Stimulated activated memory B cell treated with anti-CD40 and anti-IgM and Interleukin-4, amounts not matched to agents 10 μg/mL and 1 μg/mL and 100 μg/mL, for 72 hours (primary cell): ENCODE data around the gene ALDH1A1.

Experiments used
- ATAC-seq: fragments of 150-1000 bp; cut with Tn5 transposase; 2 replicates; pipeline ENCODE4 v1.10.0; 2021
- H3K27ac Mint-ChIP-seq: one replicate; pipeline ENCODE4 v1.8.0; 2022; ENCODE audit warnings: mild to moderate bottlenecking, mixed read lengths
- H3K27me3 Mint-ChIP-seq: one replicate; pipeline ENCODE4 v1.8.0; 2022; ENCODE audit warnings: mixed read lengths
- H3K36me3 Mint-ChIP-seq: one replicate; pipeline ENCODE4 v1.8.0; 2022; ENCODE audit warnings: mixed read lengths
- H3K4me1 Mint-ChIP-seq: one replicate; pipeline ENCODE4 v1.8.0; 2022; ENCODE audit warnings: mixed read lengths
- H3K4me3 Mint-ChIP-seq: one replicate; pipeline ENCODE4 v1.8.0; 2022; ENCODE audit warnings: mild to moderate bottlenecking, moderate library complexity, mixed read lengths
- H3K9me3 Mint-ChIP-seq: one replicate; pipeline ENCODE4 v1.8.0; 2022; ENCODE audit warnings: mixed read lengths

The ALDH1A1 gene

DNA sequence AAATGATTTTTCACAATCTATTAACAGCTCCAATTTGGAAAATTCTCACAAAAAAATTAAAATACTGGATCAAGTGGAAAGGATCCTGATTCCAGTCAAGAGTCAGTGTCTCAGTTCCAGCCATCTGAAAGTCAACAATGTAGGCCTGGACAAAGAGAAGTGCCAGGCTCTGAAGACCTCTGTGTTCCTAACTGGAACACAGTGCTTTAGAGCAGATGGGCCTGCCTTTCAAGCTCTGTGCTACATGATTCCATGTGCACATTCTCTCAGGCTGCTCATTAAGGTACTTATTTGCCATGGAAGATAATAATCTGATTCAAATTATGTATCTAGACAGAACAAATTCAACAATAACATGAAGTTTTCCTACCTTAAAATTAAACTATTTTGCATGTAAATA, 30.2 kb upstream of the ALDH1A1 start:
- no peak overlapping the region for H3K4me3 Mint-ChIP-seq
- no peaks in the 10 kb centered on the region for H3K27me3 Mint-ChIP-seq
- no peak for ATAC-seq
- no peak overlapping the region for H3K27ac Mint-ChIP-seq
- H3K36me3 Mint-ChIP-seq, result no peaks in the 10 kb centered on the region
- no peaks in the 10 kb centered on the region for H3K4me1 Mint-ChIP-seq
- H3K9me3 Mint-ChIP-seq, result no peaks in the 10 kb centered on the region

DNA sequence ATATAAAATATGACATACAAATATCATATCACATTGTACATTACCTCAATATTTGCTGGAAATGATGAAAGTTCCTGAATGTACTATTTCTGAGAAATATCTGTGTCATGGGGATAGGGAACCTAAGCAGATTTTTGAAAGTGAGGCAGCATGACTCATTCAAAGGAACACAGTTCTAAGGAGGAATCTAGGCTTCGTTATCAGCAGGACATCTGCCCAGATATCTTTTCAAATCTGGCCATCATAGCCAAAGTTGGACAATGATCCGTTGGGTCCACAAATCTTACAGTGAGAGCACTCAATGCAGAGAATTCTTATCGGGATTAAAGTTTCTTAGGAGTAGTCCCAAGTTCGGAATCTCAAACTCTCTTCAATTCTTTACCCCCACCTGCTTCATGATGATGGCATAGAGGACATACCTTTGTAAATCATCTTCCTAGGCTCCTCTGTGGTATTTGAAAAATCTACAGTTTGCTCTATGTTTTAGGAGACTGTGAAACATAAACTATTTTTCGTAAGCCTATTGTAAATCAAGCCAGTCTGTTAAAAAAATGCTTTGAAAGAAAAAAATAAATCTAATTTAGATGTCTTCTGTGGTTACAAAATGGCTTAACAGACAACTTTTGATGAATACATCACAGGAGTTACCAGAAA, 29.4 kb upstream of the ALDH1A1 start:
- ATAC-seq, result no peak

GRCh38 chr9:72981433-72981832, 28.6 kb upstream of the ALDH1A1 start:
- no peaks in the 10 kb centered on the region for H3K4me1 Mint-ChIP-seq
- H3K27ac Mint-ChIP-seq, result no peak overlapping the region
- no peaks in the 10 kb centered on the region for H3K36me3 Mint-ChIP-seq
- ATAC-seq, result no peak
- H3K27me3 Mint-ChIP-seq, result no peaks in the 10 kb centered on the region
- H3K4me3 Mint-ChIP-seq, result no peak overlapping the region
- no peaks in the 10 kb centered on the region for H3K9me3 Mint-ChIP-seq

More for the DNA sequence above, 29.4 kb upstream of the ALDH1A1 start:
- H3K9me3 Mint-ChIP-seq, result no peaks in the 10 kb centered on the region
- no peak overlapping the region for H3K4me3 Mint-ChIP-seq
- H3K4me1 Mint-ChIP-seq, result no peaks in the 10 kb centered on the region
- H3K36me3 Mint-ChIP-seq, result no peaks in the 10 kb centered on the region
- H3K27me3 Mint-ChIP-seq, result no peaks in the 10 kb centered on the region
- no peak overlapping the region for H3K27ac Mint-ChIP-seq

- no peak for ATAC-seq
- no peak overlapping the region for H3K27ac Mint-ChIP-seq
- H3K4me1 Mint-ChIP-seq, result no peaks in the 10 kb centered on the region
- no peak overlapping the region for H3K4me3 Mint-ChIP-seq
- no peaks in the 10 kb centered on the region for H3K27me3 Mint-ChIP-seq
- no peaks in the 10 kb centered on the region for H3K36me3 Mint-ChIP-seq
- no peaks in the 10 kb centered on the region for H3K9me3 Mint-ChIP-seq
Observed at GRCh38 chr9:72980600-72981265, 27.9 kb upstream of the ALDH1A1 start.

GRCh38 chr9:72980183-72980582, 27.3 kb upstream of the ALDH1A1 start:
- Mint-ChIP-seq H3K4me3 (no peak overlapping the region), H3K27me3 (no peaks in the 10 kb centered on the region), H3K36me3 (no peaks in the 10 kb centered on the region), H3K4me1 (no peaks in the 10 kb centered on the region), H3K27ac (no peak overlapping the region), H3K9me3 (no peaks in the 10 kb centered on the region)
- no peak for ATAC-seq

DNA sequence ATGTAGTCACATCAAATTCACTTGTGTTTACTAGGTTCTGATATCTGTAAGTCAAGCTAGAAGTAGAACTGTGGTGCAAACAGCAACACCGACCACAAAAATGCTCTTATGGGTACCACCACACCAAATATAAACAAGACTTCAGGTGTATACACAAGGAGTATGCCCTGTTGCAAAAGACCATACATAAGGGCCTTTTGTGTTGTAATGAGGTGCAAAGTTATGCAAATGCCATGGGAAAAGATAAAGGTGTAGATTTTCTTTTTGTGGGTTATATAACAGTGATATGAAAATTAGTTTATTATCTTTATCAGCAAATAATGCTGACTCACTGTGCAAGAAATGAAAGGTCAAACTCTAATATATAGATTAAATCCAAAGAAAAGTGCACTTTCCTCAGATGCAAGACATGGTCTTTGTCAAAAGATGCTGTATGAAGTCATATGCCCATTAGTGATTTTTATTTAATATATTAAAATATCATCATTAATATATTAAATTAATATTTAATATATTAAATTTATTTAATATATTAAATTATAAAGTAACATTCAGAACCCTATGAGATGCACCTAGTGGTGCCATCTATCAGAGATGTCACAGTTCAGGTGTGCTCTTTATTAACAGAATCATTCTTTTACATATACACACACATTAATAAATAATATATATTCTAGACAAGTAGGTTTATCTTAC, 26.7 kb upstream of the ALDH1A1 start:
- Mint-ChIP-seq H3K36me3 (no peaks in the 10 kb centered on the region), H3K4me3 (no peak overlapping the region), H3K27ac (no peak overlapping the region), H3K4me1 (no peaks in the 10 kb centered on the region), H3K27me3 (no peaks in the 10 kb centered on the region), H3K9me3 (no peaks in the 10 kb centered on the region)
- no peak for ATAC-seq

- no peak overlapping the region for H3K4me3 Mint-ChIP-seq
- no peak overlapping the region for H3K27ac Mint-ChIP-seq
- H3K4me1 Mint-ChIP-seq, result no peaks in the 10 kb centered on the region
- H3K9me3 Mint-ChIP-seq, result no peaks in the 10 kb centered on the region
- ATAC-seq, result no peak
- H3K36me3 Mint-ChIP-seq, result no peaks in the 10 kb centered on the region
- H3K27me3 Mint-ChIP-seq, result no peaks in the 10 kb centered on the region
Observed at GRCh38 chr9:72978744-72979143, 25.9 kb upstream of the ALDH1A1 start.

- H3K36me3 Mint-ChIP-seq, result no peaks in the 10 kb centered on the region
- no peak for ATAC-seq
- H3K4me1 Mint-ChIP-seq, result no peaks in the 10 kb centered on the region
- H3K4me3 Mint-ChIP-seq, result no peak overlapping the region
- H3K27me3 Mint-ChIP-seq, result no peaks in the 10 kb centered on the region
- no peak overlapping the region for H3K27ac Mint-ChIP-seq
- H3K9me3 Mint-ChIP-seq, result no peaks in the 10 kb centered on the region
Observed at GRCh38 chr9:72977670-72978069, 24.8 kb upstream of the ALDH1A1 start.

GRCh38 chr9:72974501-72974900, 21.6 kb upstream of the ALDH1A1 start:
- Mint-ChIP-seq H3K36me3 (no peaks in the 10 kb centered on the region), H3K4me3 (no peak overlapping the region), H3K4me1 (no peaks in the 10 kb centered on the region), H3K27ac (no peak overlapping the region), H3K27me3 (peaks cover 2% of the 10 kb centered on the region), H3K9me3 (peaks cover under 1% of the 10 kb centered on the region)
- no peak for ATAC-seq

GRCh38 chr9:72972636-72973035, 19.8 kb upstream of the ALDH1A1 start:
- Mint-ChIP-seq H3K4me3 (no peak overlapping the region), H3K27ac (no peak overlapping the region), H3K9me3 (peaks cover 7% of the 10 kb centered on the region), H3K27me3 (peaks cover 8% of the 10 kb centered on the region), H3K4me1 (no peaks in the 10 kb centered on the region), H3K36me3 (no peaks in the 10 kb centered on the region)
- no peak for ATAC-seq

DNA sequence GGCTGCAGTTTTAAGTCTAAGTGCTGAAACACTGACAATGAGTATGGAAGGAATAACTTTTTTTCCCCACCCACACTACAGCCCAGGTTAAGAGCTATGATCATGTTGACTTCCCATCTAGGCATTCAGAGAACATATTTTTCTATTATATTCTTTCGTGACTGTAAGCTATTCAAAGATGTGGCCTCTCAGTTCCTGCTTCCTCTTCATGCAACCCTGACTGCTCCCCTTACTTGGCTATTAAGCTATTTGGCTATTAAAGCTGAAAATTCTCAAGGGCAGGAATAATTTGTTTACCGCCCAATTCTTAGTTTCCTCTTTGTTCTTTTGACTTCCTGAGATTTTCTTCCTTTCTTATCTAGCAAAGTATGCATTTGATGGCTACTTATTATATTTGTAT, 18.6 kb upstream of the ALDH1A1 start:
- no peak overlapping the region for H3K4me3 Mint-ChIP-seq
- no peaks in the 10 kb centered on the region for H3K4me1 Mint-ChIP-seq
- H3K36me3 Mint-ChIP-seq, result no peaks in the 10 kb centered on the region
- peaks cover 8% of the 10 kb centered on the region for H3K27me3 Mint-ChIP-seq
- peaks cover 7% of the 10 kb centered on the region for H3K9me3 Mint-ChIP-seq
- H3K27ac Mint-ChIP-seq, result no peak overlapping the region
- no peak for ATAC-seq

DNA sequence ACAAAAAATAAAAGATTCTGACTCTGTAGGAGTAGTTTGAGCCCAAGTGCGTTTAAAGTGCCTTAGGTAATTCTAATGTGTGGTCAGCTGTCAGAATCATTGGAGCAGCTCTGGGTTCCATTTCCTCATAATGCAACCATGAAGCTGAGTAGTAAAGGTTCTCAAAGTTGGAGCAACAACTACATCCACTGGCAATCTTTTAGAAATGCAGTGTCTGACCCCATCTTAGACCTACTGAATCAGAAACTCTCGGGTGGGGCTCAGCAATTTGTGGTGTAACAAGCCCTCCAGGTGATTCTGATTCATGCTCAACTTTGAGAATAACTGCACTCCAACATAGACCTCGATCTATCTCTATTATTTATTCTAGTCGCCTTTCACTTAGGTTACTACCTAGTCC, 7.6 kb upstream of the ALDH1A1 start:
- Mint-ChIP-seq H3K4me3 (no peak overlapping the region), H3K27ac (no peak overlapping the region), H3K36me3 (no peaks in the 10 kb centered on the region), H3K9me3 (peaks cover 7% of the 10 kb centered on the region), H3K4me1 (no peaks in the 10 kb centered on the region), H3K27me3 (peaks cover 4% of the 10 kb centered on the region)
- no peak for ATAC-seq

DNA sequence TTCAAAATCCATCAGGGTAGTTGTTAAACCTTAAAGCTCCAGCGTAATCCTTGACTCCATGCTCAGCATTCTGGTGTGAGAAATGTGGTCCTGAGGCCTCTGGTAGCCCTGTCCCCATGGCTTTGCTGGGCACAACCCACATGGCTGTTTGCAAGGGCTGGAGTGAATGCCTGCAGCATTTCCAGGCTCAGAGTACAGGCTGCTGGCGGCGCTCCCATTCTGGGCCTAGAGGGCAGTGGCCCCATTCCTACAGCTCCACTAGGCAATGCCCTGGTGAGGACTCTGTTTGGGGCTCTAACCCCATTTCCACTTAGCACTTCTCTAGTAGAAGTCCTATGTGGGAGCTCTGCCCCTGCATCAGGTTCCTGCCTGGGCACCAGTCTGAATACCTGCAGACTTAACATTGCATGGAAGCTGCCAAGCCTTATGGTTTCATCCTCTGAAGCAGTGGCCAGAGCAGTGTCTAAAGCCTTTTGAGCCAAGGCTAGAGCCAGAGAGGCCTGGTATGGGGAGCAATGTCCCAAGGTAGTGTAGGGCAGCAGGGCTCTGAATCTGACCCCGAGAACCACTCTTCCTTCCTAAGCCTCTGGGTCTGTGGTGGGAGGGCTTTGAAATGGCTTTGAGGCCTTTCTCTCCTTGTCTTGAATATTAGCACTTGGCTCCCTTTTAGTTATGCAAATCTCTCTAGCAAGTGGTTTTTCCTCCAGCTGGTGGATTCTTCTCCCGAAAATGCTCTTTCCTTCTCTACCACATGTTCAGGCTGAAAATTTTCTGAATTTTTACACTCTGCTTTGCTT, 5.8 kb upstream of the ALDH1A1 start:
- peaks cover 11% of the 10 kb centered on the region for H3K27me3 Mint-ChIP-seq
- ATAC-seq, result no peak
- no peaks in the 10 kb centered on the region for H3K4me1 Mint-ChIP-seq
- H3K9me3 Mint-ChIP-seq, result peaks cover 7% of the 10 kb centered on the region
- no peak overlapping the region for H3K4me3 Mint-ChIP-seq
- no peak overlapping the region for H3K27ac Mint-ChIP-seq
- no peaks in the 10 kb centered on the region for H3K36me3 Mint-ChIP-seq

GRCh38 chr9:72955571-72955970, 2.7 kb upstream of the ALDH1A1 start:
- Mint-ChIP-seq H3K36me3 (no peaks in the 10 kb centered on the region), H3K27ac (no peak overlapping the region), H3K27me3 (peaks cover 19% of the 10 kb centered on the region), H3K4me1 (peaks cover 10% of the 10 kb centered on the region), H3K9me3 (peaks cover 5% of the 10 kb centered on the region), H3K4me3 (no peak overlapping the region)
- ATAC-seq, result no peak

GRCh38 chr9:72955126-72955455, 2.2 kb upstream of the ALDH1A1 start:
- no peak for ATAC-seq
- no peak overlapping the region for H3K27ac Mint-ChIP-seq
- peaks cover 19% of the 10 kb centered on the region for H3K27me3 Mint-ChIP-seq
- peaks cover 5% of the 10 kb centered on the region for H3K9me3 Mint-ChIP-seq
- no peaks in the 10 kb centered on the region for H3K36me3 Mint-ChIP-seq
- peaks cover 10% of the 10 kb centered on the region for H3K4me1 Mint-ChIP-seq
- no peak overlapping the region for H3K4me3 Mint-ChIP-seq
